ENCODE data around the gene AK1.
A peak's percentile ranks its signal among the peaks of the same experiment; 100 is the strongest.

AK1 gene

DNA sequence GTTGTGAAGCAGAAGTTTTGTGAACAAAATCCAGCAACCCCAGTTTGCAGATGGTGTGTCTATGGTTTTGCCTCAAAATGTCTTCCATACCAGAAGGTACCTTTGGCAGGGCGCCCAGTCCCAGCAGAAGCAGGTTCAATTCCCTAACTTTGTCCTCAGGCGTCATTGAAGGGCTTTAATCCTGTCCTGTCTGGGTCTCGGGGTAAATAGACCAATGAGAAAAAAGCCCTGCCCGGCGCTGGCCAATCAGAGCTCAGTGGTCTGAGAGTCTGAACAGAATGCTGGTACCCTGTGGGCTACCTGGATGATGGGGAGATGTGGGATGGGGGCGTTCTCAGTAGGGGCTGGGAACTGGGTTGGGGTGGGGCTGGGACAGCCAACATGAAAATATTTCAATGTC lies 45.6 kb upstream of the AK1 start:
- Histone ChIP-seq H3K4me1 (ENCODE audit: control insufficient read depth, low read depth, low read length) (no peaks in the 10 kb centered on the region), H3K56ac (ENCODE audit: low read length) (no peak overlapping the region), H3K27me3 (ENCODE audit: insufficient read depth, low read length, poor library complexity) (no peaks in the 10 kb centered on the region), H3K18ac (ENCODE audit: low read length) (no peak overlapping the region), H3K79me1 (ENCODE audit: low read length) (no peaks in the 10 kb centered on the region), H3K79me2 (ENCODE audit: control insufficient read depth, insufficient read depth, low read length) (no peaks in the 10 kb centered on the region), H3K4me3 (ENCODE audit: low read length) (no peak overlapping the region), H2BK5ac (ENCODE audit: low read length) (no peak overlapping the region), H3K27ac (ENCODE audit: low read depth, low read length) (no peak overlapping the region), H3K4me2 (ENCODE audit: low read length) (no peak overlapping the region), H4K5ac (ENCODE audit: low read length) (no peak overlapping the region), H3K36me3 (ENCODE audit: control insufficient read depth, insufficient read depth, low read length) (no peaks in the 10 kb centered on the region), H2BK15ac (replicated peaks; ENCODE audit: low read depth) (no peak overlapping the region), H3K9ac (ENCODE audit: low read length) (no peak overlapping the region), H2BK120ac (ENCODE audit: low read depth, low read length) (no peak overlapping the region), H2AK5ac (ENCODE audit: low read length) (no peak overlapping the region), H3K23ac (ENCODE audit: low read length) (no peak overlapping the region), H4K8ac (ENCODE audit: low read depth, low read length) (no peak overlapping the region), H3K4ac (ENCODE audit: low read depth, low read length) (no peak overlapping the region)
- no CpG with 5 or more reads among the region's 6 CpGs for WGBS (ENCODE audit: extremely low coverage, insufficient coverage, low lambda C conversion rate)
- DNase-seq, result no peak

DNA sequence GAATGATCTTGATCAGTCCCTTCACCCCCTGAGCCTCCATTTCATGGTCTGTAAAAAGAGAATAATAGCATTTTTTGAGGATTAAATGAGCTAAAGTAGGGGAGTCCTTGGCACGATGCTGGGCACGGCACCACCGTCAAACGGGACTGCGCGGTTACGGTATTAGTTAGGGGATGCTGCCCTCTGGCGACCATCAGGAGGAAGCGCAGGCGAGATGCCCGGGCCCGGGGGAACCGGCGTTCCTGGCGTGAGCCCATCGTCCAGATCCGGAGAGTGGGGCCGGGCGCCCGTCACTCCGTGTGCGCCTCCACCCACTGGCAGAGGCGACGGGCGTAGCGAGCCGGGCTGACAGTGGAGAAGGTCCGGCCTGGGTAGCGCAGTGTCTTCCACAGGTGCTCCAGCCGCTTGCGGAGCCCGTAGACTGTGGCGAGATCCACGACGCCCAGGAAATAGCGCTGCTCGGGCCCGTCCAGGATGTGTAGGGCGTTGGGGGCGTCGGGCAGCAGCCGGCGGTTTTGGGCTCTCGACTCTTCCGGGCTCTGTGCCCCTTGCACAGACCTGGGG lies 44.2 kb upstream of the AK1 start:
- Histone ChIP-seq H3K27me3 (ENCODE audit: insufficient read depth, low read length, poor library complexity) (no peaks in the 10 kb centered on the region), H3K56ac (ENCODE audit: low read length) (peak overlapping the region; percentile 25), H4K5ac (ENCODE audit: low read length) (no peak overlapping the region), H3K79me2 (ENCODE audit: control insufficient read depth, insufficient read depth, low read length) (no peaks in the 10 kb centered on the region), H2BK15ac (replicated peaks; ENCODE audit: low read depth) (no peak overlapping the region), H3K36me3 (ENCODE audit: control insufficient read depth, insufficient read depth, low read length) (no peaks in the 10 kb centered on the region), H3K18ac (ENCODE audit: low read length) (no peak overlapping the region), H2BK120ac (ENCODE audit: low read depth, low read length) (no peak overlapping the region), H3K9ac (ENCODE audit: low read length) (no peak overlapping the region), H3K23ac (ENCODE audit: low read length) (no peak overlapping the region), H3K79me1 (ENCODE audit: low read length) (no peaks in the 10 kb centered on the region), H2AK5ac (ENCODE audit: low read length) (no peak overlapping the region), H3K27ac (ENCODE audit: low read depth, low read length) (no peak overlapping the region), H3K4ac (ENCODE audit: low read depth, low read length) (no peak overlapping the region), H3K4me2 (ENCODE audit: low read length) (no peak overlapping the region), H4K8ac (ENCODE audit: low read depth, low read length) (no peak overlapping the region), H3K4me3 (ENCODE audit: low read length) (no peak overlapping the region), H3K4me1 (ENCODE audit: control insufficient read depth, low read depth, low read length) (no peaks in the 10 kb centered on the region), H2BK5ac (ENCODE audit: low read length) (no peak overlapping the region)
- no CpG with 5 or more reads among the region's 45 CpGs for WGBS (ENCODE audit: extremely low coverage, insufficient coverage, low lambda C conversion rate)
- peak; percentile 32 for DNase-seq

DNA sequence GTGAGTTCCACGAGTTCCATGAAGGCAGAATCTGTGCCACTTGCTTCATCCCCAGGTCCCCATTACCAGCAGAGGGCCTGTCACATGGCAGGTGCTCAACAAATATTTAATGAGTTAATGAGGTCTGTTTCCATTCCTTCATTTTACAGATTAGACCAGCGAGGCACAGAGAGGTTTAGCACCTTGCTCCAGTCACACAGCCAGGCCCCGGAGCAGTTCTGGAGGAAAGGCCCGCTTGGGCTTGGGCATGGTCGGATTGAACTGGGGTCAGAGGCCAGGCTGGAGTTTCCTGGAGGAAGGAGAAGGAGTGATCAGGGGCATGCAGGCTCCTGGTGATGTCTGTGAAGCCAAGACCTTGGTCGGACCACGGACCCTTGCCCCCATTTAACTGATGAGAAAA lies 43.3 kb upstream of the AK1 start:
- Histone ChIP-seq H3K56ac (ENCODE audit: low read length) (no peak overlapping the region), H3K18ac (ENCODE audit: low read length) (no peak overlapping the region), H3K4ac (ENCODE audit: low read depth, low read length) (no peak overlapping the region), H3K79me1 (ENCODE audit: low read length) (no peaks in the 10 kb centered on the region), H3K27ac (ENCODE audit: low read depth, low read length) (no peak overlapping the region), H3K27me3 (ENCODE audit: insufficient read depth, low read length, poor library complexity) (no peaks in the 10 kb centered on the region), H4K8ac (ENCODE audit: low read depth, low read length) (no peak overlapping the region), H2BK5ac (ENCODE audit: low read length) (no peak overlapping the region), H2BK15ac (replicated peaks; ENCODE audit: low read depth) (no peak overlapping the region), H3K4me2 (ENCODE audit: low read length) (no peak overlapping the region), H3K36me3 (ENCODE audit: control insufficient read depth, insufficient read depth, low read length) (no peaks in the 10 kb centered on the region), H3K79me2 (ENCODE audit: control insufficient read depth, insufficient read depth, low read length) (no peaks in the 10 kb centered on the region), H4K5ac (ENCODE audit: low read length) (no peak overlapping the region), H3K4me1 (ENCODE audit: control insufficient read depth, low read depth, low read length) (no peaks in the 10 kb centered on the region), H3K4me3 (ENCODE audit: low read length) (no peak overlapping the region), H2AK5ac (ENCODE audit: low read length) (no peak overlapping the region), H2BK120ac (ENCODE audit: low read depth, low read length) (no peak overlapping the region), H3K9ac (ENCODE audit: low read length) (no peak overlapping the region), H3K23ac (ENCODE audit: low read length) (no peak overlapping the region)
- WGBS (ENCODE audit: extremely low coverage, insufficient coverage, low lambda C conversion rate), result no CpG with 5 or more reads among the region's 7 CpGs
- no peak for DNase-seq

DNA sequence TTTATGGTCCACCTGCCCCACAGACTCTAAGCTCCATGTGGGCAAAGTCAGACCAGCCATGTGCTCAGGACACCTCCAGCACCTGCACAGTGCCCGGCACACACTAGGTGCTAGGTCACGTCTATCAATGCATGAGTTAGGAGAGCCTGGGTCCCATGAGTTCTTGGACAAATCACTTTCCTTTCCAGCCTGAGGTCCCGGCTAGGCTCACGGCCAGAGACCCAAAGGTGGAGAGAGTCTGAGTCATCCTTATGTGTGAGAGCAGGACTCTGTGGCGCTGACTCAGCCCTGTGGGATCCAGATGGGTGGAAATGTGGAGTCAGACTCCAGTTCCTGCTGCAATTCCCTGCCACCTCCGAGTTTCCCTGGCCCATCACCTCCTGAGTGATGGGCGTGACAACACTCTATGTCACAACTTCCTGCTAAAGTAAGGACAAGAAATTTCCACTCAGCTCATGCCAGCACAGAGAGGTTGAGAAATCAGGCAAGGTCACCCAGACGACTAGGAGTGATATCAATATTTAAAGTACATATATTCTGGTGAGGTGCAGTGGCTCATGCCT lies 41.9 kb upstream of the AK1 start:
- Histone ChIP-seq H3K4me1 (ENCODE audit: control insufficient read depth, low read depth, low read length) (no peaks in the 10 kb centered on the region), H3K79me2 (ENCODE audit: control insufficient read depth, insufficient read depth, low read length) (no peaks in the 10 kb centered on the region), H4K8ac (ENCODE audit: low read depth, low read length) (no peak overlapping the region), H2AK5ac (ENCODE audit: low read length) (no peak overlapping the region), H3K56ac (ENCODE audit: low read length) (no peak overlapping the region), H2BK120ac (ENCODE audit: low read depth, low read length) (no peak overlapping the region), H3K9ac (ENCODE audit: low read length) (peak overlapping the region; percentile 9), H3K27ac (ENCODE audit: low read depth, low read length) (no peak overlapping the region), H2BK15ac (replicated peaks; ENCODE audit: low read depth) (no peak overlapping the region), H3K23ac (ENCODE audit: low read length) (no peak overlapping the region), H3K4me3 (ENCODE audit: low read length) (no peak overlapping the region), H4K5ac (ENCODE audit: low read length) (no peak overlapping the region), H3K36me3 (ENCODE audit: control insufficient read depth, insufficient read depth, low read length) (no peaks in the 10 kb centered on the region), H3K79me1 (ENCODE audit: low read length) (no peaks in the 10 kb centered on the region), H3K27me3 (ENCODE audit: insufficient read depth, low read length, poor library complexity) (no peaks in the 10 kb centered on the region), H3K18ac (ENCODE audit: low read length) (no peak overlapping the region), H2BK5ac (ENCODE audit: low read length) (no peak overlapping the region), H3K4me2 (ENCODE audit: low read length) (no peak overlapping the region), H3K4ac (ENCODE audit: low read depth, low read length) (no peak overlapping the region)
- WGBS (ENCODE audit: extremely low coverage, insufficient coverage, low lambda C conversion rate), result no CpG with 5 or more reads among the region's 8 CpGs
- peak; percentile 81 for DNase-seq

DNA sequence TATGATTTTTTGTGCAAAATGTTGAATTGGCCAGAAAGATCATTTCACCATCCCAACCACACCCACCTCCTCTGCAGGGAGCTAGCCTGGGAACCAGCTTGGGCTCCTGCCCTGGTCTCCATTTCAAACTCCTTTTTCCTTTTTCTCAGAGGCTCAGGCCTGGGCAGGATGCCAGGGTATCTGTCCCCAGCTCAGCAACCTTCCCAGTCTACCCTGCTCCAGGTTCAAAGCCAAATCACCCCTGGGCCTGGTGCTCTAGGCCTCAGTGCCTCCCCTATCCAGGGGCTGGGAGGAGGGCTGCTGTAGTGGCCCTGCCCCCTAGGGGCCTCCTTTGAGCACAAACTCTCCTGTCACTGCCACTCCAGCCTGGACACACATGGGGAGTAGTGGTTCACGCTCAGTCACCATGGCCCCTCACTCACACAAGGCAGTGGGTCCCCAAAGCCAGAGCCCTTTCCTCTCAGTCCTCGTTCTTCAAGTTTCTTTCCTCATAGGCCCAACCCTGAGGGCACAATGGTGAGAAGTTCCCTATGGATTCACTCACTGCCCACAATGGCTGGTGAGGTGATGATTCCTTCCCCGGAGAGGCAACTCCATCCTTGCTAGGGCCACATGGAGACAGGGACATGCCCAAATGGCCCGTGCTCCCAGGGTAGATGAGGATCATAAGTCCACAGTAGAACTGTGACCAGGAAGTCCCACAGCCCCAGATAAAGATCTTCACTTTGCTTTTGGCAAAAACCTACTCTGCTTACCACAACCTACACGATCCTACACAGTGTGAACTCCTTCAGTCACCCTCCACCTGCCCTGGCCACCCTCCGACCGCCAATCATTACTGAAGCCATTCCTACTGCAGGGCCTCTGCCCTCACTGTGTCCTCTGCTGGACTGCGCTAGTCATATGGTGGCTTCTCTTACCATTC lies 41.0 kb upstream of the AK1 start:
- no peak overlapping the region for H3K56ac ChIP-seq (ENCODE audit: low read length)
- H3K4me1 ChIP-seq (ENCODE audit: control insufficient read depth, low read depth, low read length), result no peaks in the 10 kb centered on the region
- no peak overlapping the region for H3K4ac ChIP-seq (ENCODE audit: low read depth, low read length)
- no peak overlapping the region for H3K9ac ChIP-seq (ENCODE audit: low read length)
- H3K23ac ChIP-seq (ENCODE audit: low read length), result no peak overlapping the region
- no peak overlapping the region for H4K5ac ChIP-seq (ENCODE audit: low read length)
- H3K27me3 ChIP-seq (ENCODE audit: insufficient read depth, low read length, poor library complexity), result no peaks in the 10 kb centered on the region
- WGBS (ENCODE audit: extremely low coverage, insufficient coverage, low lambda C conversion rate), result no CpG with 5 or more reads among the region's 8 CpGs
- no peak overlapping the region for H3K4me3 ChIP-seq (ENCODE audit: low read length)
- no peak overlapping the region for H2BK120ac ChIP-seq (ENCODE audit: low read depth, low read length)
- no peak overlapping the region for H3K27ac ChIP-seq (ENCODE audit: low read depth, low read length)
- H3K36me3 ChIP-seq (ENCODE audit: control insufficient read depth, insufficient read depth, low read length), result no peaks in the 10 kb centered on the region
- H2BK15ac ChIP-seq (replicated peaks; ENCODE audit: low read depth), result no peak overlapping the region
- no peak overlapping the region for H2BK5ac ChIP-seq (ENCODE audit: low read length)
- peak; percentile 65 for DNase-seq
- no peak overlapping the region for H4K8ac ChIP-seq (ENCODE audit: low read depth, low read length)
- no peaks in the 10 kb centered on the region for H3K79me2 ChIP-seq (ENCODE audit: control insufficient read depth, insufficient read depth, low read length)
- no peaks in the 10 kb centered on the region for H3K79me1 ChIP-seq (ENCODE audit: low read length)
- H3K4me2 ChIP-seq (ENCODE audit: low read length), result no peak overlapping the region
- H2AK5ac ChIP-seq (ENCODE audit: low read length), result no peak overlapping the region
- H3K18ac ChIP-seq (ENCODE audit: low read length), result no peak overlapping the region
